Activated CD4-positive, alpha-beta memory T cell treated with anti-CD3 and anti-CD28 coated beads for 36 hours (primary cell): ENCODE results near the gene NME4. TPM values are rescaled to one million over a fixed set of nuclear protein-coding genes. Genes with fewer than 3 reads are reported as not detected.

Experiments
- CTCF ChIA-PET: fragments of 350-600 bp; sonication (Branson Sonifier 250); formaldehyde crosslinking; loops from one replicate; lab custom pipeline; 2021; ENCODE audit warnings: antibody characterized with exemption, inconsistent platforms; lab: Charles Lee
- POLR2A ChIA-PET: fragments of 350-600 bp; sonication (Branson Sonifier 250); formaldehyde crosslinking; loops from one replicate; lab custom pipeline; 2021; ENCODE audit warnings: antibody characterized with exemption; lab: Charles Lee
- DNase-seq: peaks from one replicate; pipeline ENCODE4 v3.0.0-alpha.2; 2020
- H3K27ac Mint-ChIP-seq: one replicate; pipeline ENCODE4 v1.8.0; 2021; ENCODE audit warnings: mixed read lengths
- H3K27me3 Mint-ChIP-seq: one replicate; pipeline ENCODE4 v1.8.0; 2021; ENCODE audit warnings: mixed read lengths
- H3K36me3 Mint-ChIP-seq: one replicate; pipeline ENCODE4 v1.8.0; 2021; ENCODE audit warnings: mixed read lengths
- H3K4me1 Mint-ChIP-seq: one replicate; pipeline ENCODE4 v1.8.0; 2021; ENCODE audit warnings: low read depth, mixed read lengths
- H3K4me3 Mint-ChIP-seq: one replicate; pipeline ENCODE4 v1.8.0; 2021; ENCODE audit warnings: mild to moderate bottlenecking, mixed read lengths
- H3K9me3 Mint-ChIP-seq: one replicate; pipeline ENCODE4 v1.8.0; 2021; ENCODE audit warnings: mixed read lengths
- intact Hi-C: fragments of 100-400 bp; cut with micrococcal nuclease; formaldehyde crosslinking; loops from one replicate; pipeline ENCODE4 v1.15.1; 2023
- total RNA-seq, 2 experiments: library from RNA; stranded (reverse); gene quantifications; one replicate each; pipeline ENCODE4 v1.2.3, GENCODE V29; 2021

NME4 gene
- total RNA-seq, 2 experiments from 2014 or later, result 62.1 to 62.5 TPM

DNA sequence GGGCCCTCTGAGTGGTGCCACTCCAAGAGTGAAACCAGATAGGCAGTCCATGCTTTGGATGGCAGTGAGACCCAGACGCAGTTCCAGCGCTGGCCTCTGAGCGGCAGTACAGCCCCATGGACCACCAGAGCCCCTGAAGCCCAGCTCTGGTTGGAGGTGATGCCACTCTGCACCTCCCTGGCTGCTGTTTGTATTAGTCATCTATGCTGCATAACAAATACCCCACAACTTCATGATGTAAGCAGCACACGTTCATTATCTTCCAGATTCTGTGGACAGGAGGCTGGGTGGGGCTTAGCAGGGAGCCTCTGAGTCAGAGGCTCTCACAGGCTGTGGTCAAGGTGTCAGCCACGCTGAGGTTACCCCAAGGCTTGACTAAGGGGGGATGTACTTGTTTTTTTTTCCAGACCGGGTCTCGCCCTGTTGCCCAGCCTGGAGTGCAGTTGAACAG is 5.1 kb upstream of the NME4 start:
- Mint-ChIP-seq H3K27me3 (no peaks in the 10 kb centered on the region), H3K27ac (peak overlapping the region; percentile 54), H3K9me3 (peaks cover 5% of the 10 kb centered on the region), H3K36me3 (no peaks in the 10 kb centered on the region), H3K4me1 (peaks cover 20% of the 10 kb centered on the region), H3K4me3 (no peak overlapping the region)
- CTCF ChIA-PET, result interaction anchor here (0.6 to 2.2 kb wide), 11 partner anchors 10 to 394 kb away, joined by 3 to 10 read pairs (median 4); partner anchors contain the start of genes CAPN15, DECR2, PGAP6 and RAB11FIP3
- POLR2A ChIA-PET, result interaction anchor here (1.1 to 1.4 kb wide), 3 partner anchors 9 to 134 kb away, joined by 3 to 7 read pairs (median 4); partner anchors contain the start of gene DECR2
- intact Hi-C loops, result loop anchor here (5.0 kb wide), 3 partner anchors 95 to 215 kb away; partner anchors contain the start of gene CAPN15
- DNase-seq, result peak; percentile 90

DNA sequence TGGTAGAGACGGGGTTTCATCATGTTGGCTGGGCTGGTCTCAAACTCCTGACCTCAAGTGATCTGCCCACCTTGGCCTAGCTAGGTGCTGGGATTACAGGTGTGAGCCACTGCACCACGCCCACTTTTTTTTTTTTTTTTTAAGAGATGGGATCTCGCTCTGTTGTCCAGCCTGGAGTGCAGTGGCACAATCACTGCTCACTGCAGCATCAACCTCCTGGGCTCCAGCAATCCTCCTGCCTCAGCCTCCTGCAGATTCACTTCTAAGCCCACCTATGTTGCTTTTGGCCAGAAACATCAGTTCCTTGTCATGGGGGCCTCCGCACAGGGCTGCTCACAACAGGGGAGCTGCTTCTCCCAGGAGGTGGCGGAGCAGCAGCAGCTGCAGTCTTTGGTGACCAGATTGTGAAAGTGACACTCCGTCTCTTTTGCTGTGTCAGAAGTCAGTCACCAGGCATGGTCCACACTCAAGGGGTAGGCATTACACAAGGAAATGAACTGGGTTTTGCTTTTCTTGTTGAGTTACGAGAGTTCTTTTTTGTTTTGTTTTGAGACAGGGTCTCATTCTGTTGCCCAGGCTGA is 4.5 kb upstream of the NME4 start:
- Mint-ChIP-seq H3K4me3 (no peak overlapping the region), H3K27ac (peak overlapping the region; percentile 54), H3K4me1 (peaks cover 20% of the 10 kb centered on the region), H3K9me3 (peaks cover 5% of the 10 kb centered on the region), H3K36me3 (no peaks in the 10 kb centered on the region), H3K27me3 (no peaks in the 10 kb centered on the region)
- ChIA-PET CTCF (interaction anchor here (0.6 to 2.2 kb wide), 12 partner anchors 9 to 393 kb away, joined by 3 to 10 read pairs (median 4); partner anchors contain the start of genes CAPN15, DECR2, PGAP6 and RAB11FIP3), POLR2A (interaction anchor here (0.7 to 1.4 kb wide), 4 partner anchors 9 to 134 kb away, joined by 3 to 7 read pairs (median 5); partner anchors contain the start of gene DECR2)
- peak; percentile 56 for DNase-seq
- intact Hi-C loops, result loop anchor here (5.0 kb wide), 3 partner anchors 95 to 215 kb away; partner anchors contain the start of gene CAPN15

DNA sequence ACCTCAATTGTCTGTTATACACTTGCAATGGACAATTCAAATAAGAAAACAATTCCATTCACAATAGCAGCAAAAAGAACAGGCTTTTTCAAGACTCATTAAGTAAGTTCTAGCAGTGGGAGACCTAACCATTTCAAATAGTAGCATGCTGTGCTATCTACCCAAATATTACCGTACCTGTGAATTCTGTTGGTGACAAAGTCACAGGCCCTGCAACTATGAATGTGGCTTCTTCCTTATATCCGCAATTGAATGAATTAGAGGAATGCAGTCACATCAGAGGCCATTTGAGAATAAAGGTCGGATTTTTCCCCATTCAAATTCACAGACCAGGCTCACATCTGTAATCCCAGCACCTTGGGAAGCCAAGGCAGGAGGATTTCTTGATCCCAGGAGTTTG is 800 bp upstream of the NME4 start:
- intact Hi-C loops, result no loop called here
- ChIA-PET POLR2A (no interaction called here), CTCF (no interaction called here)
- Mint-ChIP-seq H3K27me3 (no peaks in the 10 kb centered on the region), H3K9me3 (peaks cover 5% of the 10 kb centered on the region), H3K36me3 (no peaks in the 10 kb centered on the region), H3K4me1 (peaks cover 36% of the 10 kb centered on the region), H3K4me3 (peak overlapping the region; percentile 79), H3K27ac (peak overlapping the region; percentile 33)
- no peak for DNase-seq

DNA sequence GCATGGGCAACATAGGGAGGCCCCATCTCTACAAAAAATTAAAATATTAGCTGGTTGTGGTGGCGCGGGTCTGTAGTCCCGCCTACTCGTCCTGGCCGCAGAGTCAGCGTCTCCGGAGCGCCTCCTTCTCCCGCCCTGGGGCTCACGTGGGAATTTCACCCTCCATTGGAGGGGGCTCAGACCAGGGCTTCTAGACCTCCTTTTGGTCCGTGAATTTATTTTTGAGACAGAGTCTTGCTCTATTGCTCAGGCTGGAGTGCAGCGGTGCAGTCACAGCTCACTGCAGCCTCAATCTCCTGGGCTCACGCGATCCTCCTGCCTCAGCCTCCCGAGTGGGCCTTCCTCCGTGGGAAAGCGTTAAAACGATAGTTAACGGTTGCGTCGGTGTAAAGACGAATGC is 394 bp upstream of the NME4 start:
- no peaks in the 10 kb centered on the region for H3K36me3 Mint-ChIP-seq
- intact Hi-C loops, result no loop called here
- peaks cover 36% of the 10 kb centered on the region for H3K4me1 Mint-ChIP-seq
- DNase-seq, result no peak
- peak overlapping the region; percentile 79 for H3K4me3 Mint-ChIP-seq
- peaks cover 5% of the 10 kb centered on the region for H3K9me3 Mint-ChIP-seq
- ChIA-PET POLR2A (no interaction called here), CTCF (no interaction called here)
- H3K27ac Mint-ChIP-seq, result no peak overlapping the region
- H3K27me3 Mint-ChIP-seq, result no peaks in the 10 kb centered on the region

DNA sequence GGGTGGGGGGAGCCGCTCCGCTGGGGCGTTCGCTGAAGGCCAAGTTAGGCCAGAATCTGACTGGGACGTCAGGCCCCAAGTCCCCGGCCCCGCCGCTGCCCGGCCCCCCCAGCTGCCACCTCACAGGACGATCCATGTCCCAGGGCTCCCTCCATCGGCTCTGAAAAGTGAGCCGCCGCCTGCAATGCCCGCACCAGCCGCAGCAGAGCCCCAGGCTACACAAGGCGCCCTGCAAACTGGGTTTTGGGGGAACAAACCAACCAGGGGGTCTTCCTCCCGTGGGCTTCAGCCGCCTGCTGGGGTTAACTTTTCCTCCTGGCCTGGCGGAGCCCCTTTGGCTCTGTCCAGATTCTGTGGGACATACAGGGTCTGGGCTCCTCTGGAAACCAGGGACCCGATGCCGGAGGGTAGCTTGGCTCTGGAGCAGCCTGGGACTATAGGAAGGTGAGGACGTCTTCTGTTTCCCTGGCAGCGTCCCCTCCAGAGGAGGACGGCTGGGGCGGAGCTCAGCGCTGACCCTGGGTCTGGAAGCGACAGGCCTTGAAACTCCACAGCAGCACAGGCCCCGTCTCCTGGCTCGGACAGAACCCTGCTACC is 835 bp downstream of the NME4 start:
- peak overlapping the region; percentile 43 for H3K27ac Mint-ChIP-seq
- H3K9me3 Mint-ChIP-seq, result no peaks in the 10 kb centered on the region
- H3K27me3 Mint-ChIP-seq, result no peaks in the 10 kb centered on the region
- POLR2A ChIA-PET, result no interaction called here
- intact Hi-C loops, result no loop called here
- DNase-seq, result peak; percentile 55
- H3K36me3 Mint-ChIP-seq, result no peaks in the 10 kb centered on the region
- CTCF ChIA-PET, result no interaction called here
- peak overlapping the region; percentile 57 for H3K4me3 Mint-ChIP-seq
- peaks cover 26% of the 10 kb centered on the region for H3K4me1 Mint-ChIP-seq

DNA sequence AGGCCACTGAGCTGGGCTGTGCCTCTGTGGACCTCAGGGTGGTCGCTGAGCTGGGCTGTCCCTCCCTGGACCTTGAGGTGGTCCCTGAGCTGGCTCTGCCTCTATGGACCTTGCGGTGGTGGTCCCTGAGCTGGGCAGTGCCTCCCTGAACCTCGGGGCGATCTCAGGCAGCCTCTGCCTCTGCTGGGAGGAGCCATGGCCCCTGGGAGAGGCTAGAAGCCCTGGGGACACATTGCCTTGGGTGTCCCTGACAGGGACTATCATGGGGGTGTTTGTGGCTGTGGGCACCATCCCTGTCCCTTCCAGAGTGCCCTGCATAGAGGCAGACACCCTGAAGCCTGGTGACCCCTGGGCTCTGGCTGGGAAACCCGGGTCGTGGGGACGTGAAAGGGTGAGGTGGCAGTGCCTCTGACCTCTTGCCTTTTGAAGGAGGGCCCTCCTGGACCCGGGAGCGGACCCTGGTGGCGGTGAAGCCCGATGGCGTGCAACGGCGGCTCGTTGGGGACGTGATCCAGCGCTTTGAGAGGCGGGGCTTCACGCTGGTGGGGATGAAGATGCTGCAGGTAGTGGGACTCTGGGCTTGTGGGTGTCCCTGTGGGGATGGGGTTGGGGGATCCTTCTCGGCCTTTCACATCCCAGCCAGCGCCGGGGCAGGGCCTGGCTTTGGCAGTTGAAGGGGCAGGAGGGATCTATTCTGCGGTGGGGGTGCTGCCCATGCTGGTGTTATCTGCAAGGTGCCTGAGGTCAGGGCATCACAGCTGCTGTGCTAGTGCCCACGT is 1.8 kb downstream of the NME4 start:
- no peak for DNase-seq
- ChIA-PET CTCF (no interaction called here), POLR2A (no interaction called here)
- intact Hi-C loops, result no loop called here
- no peaks in the 10 kb centered on the region for H3K27me3 Mint-ChIP-seq
- no peaks in the 10 kb centered on the region for H3K36me3 Mint-ChIP-seq
- H3K4me3 Mint-ChIP-seq, result peak overlapping the region; percentile 57
- no peaks in the 10 kb centered on the region for H3K9me3 Mint-ChIP-seq
- H3K27ac Mint-ChIP-seq, result peak overlapping the region; percentile 43
- H3K4me1 Mint-ChIP-seq, result peaks cover 24% of the 10 kb centered on the region

GRCh38 chr16:399340-400019 is 2.5 kb downstream of the NME4 start:
- Mint-ChIP-seq H3K36me3 (no peaks in the 10 kb centered on the region), H3K4me1 (peaks cover 24% of the 10 kb centered on the region), H3K4me3 (peak overlapping the region; percentile 84), H3K27me3 (no peaks in the 10 kb centered on the region), H3K27ac (no peak overlapping the region), H3K9me3 (no peaks in the 10 kb centered on the region)
- ChIA-PET POLR2A (interaction anchor here (1.4 kb wide), 1 partner anchor 346 kb away, joined by 3 read pairs; the partner anchor contains the start of genes POLR3K and SNRNP25), CTCF (no interaction called here)
- DNase-seq, result no peak
- intact Hi-C loops, result loop anchor here (1.0 to 2.0 kb wide), 2 partner anchors 26 to 47 kb away; partner anchors contain the start of genes AXIN1 and RAB11FIP3

DNA sequence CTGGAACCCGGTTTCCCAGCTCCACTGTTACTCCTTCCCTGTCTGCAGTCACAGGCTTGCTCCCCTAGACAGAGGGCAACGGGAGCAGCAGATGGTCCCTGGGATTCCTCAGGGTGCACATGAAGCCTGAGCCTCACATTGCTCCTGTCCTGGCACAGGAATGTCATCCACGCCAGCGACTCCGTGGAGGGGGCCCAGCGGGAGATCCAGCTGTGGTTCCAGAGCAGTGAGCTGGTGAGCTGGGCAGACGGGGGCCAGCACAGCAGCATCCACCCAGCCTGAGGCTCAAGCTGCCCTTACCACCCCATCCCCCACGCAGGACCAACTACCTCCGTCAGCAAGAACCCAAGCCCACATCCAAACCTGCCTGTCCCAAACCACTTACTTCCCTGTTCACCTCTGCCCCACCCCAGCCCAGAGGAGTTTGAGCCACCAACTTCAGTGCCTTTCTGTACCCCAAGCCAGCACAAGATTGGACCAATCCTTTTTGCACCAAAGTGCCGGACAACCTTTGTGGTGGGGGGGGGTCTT is 3.1 kb downstream of the NME4 start:
- Mint-ChIP-seq H3K4me1 (peaks cover 24% of the 10 kb centered on the region), H3K9me3 (no peaks in the 10 kb centered on the region), H3K27ac (peak overlapping the region; percentile 82), H3K27me3 (no peaks in the 10 kb centered on the region), H3K36me3 (no peaks in the 10 kb centered on the region), H3K4me3 (peak overlapping the region; percentile 84)
- no peak for DNase-seq
- ChIA-PET CTCF (interaction anchor here (0.9 to 1.1 kb wide), 2 partner anchors 18 to 24 kb away, joined by 4 read pairs; partner anchors contain the start of gene PGAP6), POLR2A (interaction anchor here (1.4 kb wide), 1 partner anchor 347 kb away, joined by 3 read pairs; the partner anchor contains the start of genes POLR3K and SNRNP25)
- intact Hi-C loops, result loop anchor here (1.0 to 2.0 kb wide), 2 partner anchors 25 to 47 kb away; partner anchors contain the start of genes AXIN1 and RAB11FIP3

DNA sequence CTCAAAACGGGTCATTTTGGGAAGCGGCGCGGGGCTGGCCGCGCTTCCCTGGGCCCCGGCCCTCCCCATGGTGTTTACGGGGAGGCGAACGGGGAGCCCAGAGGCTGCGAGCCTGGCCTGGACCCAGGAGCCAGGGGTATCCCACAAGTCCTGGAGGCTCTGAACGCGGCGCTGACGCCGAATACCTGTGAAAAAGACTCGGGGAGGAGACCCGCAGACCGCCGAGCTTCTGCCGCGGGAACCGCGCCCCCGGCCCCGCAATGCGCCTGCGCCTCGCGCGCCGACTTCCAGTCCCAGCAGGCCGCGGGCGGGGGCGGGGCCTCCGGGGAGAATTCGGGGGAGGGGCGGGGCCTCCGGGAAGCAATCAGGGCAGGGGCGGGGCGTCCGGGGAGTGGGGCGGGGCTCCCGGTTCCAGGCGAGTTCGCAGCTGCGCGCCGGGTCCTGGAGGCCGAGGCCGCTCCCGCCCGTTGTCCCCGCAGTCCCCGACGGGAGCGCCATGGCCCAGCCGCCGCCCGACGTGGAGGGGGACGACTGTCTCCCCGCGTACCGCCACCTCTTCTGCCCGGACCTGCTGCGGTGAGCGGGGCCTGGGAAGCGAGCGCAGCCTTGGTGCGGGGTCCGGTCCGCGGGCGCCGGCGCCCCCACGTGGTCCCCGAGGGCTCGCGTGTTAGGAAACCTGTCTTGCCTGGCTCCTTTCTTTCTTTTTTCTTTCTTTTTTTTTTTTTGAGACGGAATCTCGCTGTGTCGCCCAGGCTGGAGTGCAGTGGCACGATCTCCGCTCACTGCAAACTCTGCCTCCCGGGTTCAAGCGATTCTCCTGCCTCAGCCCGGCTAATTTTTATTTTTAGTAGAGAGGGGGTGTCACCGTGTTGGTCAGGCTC is 4.7 kb downstream of the NME4 start, which contains the start of gene DECR2:
TSS of gene DECR2 (plus strand) at position 418 of the 881 bp plus-strand sequence. CDS start at position 497, 79 bp downstream.
- Mint-ChIP-seq H3K4me1 (peaks cover 18% of the 10 kb centered on the region), H3K27ac (peak within 1 kb of the TSS; percentile 82), H3K9me3 (no peaks in the 10 kb centered on the region), H3K27me3 (no peaks in the 10 kb centered on the region), H3K4me3 (peak within 1 kb of the TSS; percentile 84), H3K36me3 (no peaks in the 10 kb centered on the region)
- peak; percentile 99 for DNase-seq
- intact Hi-C loops, result loop anchor here (1.0 to 2.0 kb wide), 2 partner anchors 49 to 235 kb away; partner anchors contain the start of genes AXIN1 and METTL26
- POLR2A ChIA-PET, result interaction anchor here (0.6 to 1.7 kb wide), 3 partner anchors 9 to 38 kb away, joined by 3 to 7 read pairs (median 6); partner anchors contain the start of gene RAB11FIP3
- CTCF ChIA-PET, result interaction anchor here (0.8 to 1.5 kb wide), 4 partner anchors 10 to 31 kb away, joined by 3 to 7 read pairs (median 4); partner anchors contain the start of genes MRPL28, PGAP6 and RAB11FIP3

DNA sequence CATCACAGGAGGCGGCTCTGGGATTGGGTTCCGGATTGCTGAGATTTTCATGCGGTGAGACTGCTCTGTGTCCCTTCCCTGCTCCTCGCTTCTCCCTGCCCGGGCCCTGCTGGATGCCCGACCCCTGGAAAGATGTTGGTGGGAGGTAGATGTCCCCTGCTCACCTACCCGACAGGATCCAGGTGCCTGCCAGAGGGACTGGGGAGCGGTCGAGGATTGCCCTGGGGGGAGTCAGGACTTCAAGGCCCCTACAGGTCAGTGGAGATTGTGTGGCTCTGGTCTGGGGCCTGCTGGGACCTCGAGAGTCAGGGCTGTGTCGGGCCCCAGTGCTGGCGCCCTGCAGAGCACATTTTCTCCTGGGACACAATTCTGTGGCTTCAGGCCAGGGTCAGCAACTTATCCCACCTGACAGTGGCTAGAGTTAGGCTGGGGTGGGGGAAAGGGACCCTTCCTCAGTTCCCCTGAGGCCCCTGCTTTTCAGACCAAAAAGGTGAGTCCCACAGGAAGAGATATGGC is 8.0 kb downstream of the NME4 start:
- ChIA-PET POLR2A (no interaction called here), CTCF (no interaction called here)
- Mint-ChIP-seq H3K27ac (no peak overlapping the region), H3K27me3 (no peaks in the 10 kb centered on the region), H3K36me3 (no peaks in the 10 kb centered on the region), H3K4me1 (peaks cover 7% of the 10 kb centered on the region), H3K9me3 (no peaks in the 10 kb centered on the region), H3K4me3 (no peak overlapping the region)
- DNase-seq, result no peak
- intact Hi-C loops, result no loop called here
